IMR-90 (cell line): ENCODE data around the gene PCSK6. TPM values are rescaled to one million over a fixed set of nuclear protein-coding genes. Genes with fewer than 3 reads are reported as not detected.

ENCODE experiments used
- ATAC-seq: fragments of 200-7000 bp; cut with Tn5 transposase; 2 replicates; pipeline ENCODE4 v1.9.1; 2020; ENCODE audit warnings: low read depth, mild to moderate bottlenecking, moderate library complexity
- BruUV-seq: library from RNA; stranded (reverse); fragments of 400-500 nt; replicated peaks from 2 replicates; lab custom pipeline; 2021; lab: Mats Ljungman, UMichigan
- CTCF ChIA-PET: fragments of 300-600 bp; formaldehyde crosslinking; extraction: SDS; loops from one replicate; lab custom pipeline; 2021; ENCODE audit warnings: antibody characterized with exemption; lab: Yijun Ruan, JAX
- POLR2A ChIA-PET: fragments of 300-600 bp; sonication (Branson Sonifier 250); formaldehyde crosslinking; loops from one replicate; lab custom pipeline; 2022; ENCODE audit warnings: antibody characterized with exemption; ENCODE audit not compliant: unreplicated experiment; lab: Charles Lee
- DNase-seq: peaks from one replicate; pipeline ENCODE4 v3.0.0; 2013
- H2AFZ ChIP-seq: replicated peaks from 2 replicates; pipeline ENCODE3; 2013; ENCODE audit warnings: low read length, mild to moderate bottlenecking; ENCODE audit not compliant: poor library complexity
- H2AK5ac ChIP-seq: 2 replicates; pipeline ENCODE4 v1.6.1; 2013; ENCODE audit warnings: low read depth, low read length, inconsistent platforms
- H2AK9ac ChIP-seq: replicated peaks from 2 replicates; pipeline ENCODE3; 2013; ENCODE audit warnings: mild to moderate bottlenecking, low read depth, low read length, moderate library complexity; ENCODE audit not compliant: poor library complexity
- H2BK120ac ChIP-seq: 2 replicates; pipeline ENCODE4 v1.6.1; 2013; ENCODE audit warnings: low read depth, low read length, inconsistent platforms
- H2BK15ac ChIP-seq: 3 replicates; pipeline ENCODE4 v1.6.1; 2013; ENCODE audit warnings: low read depth, low read length, inconsistent platforms
- H2BK20ac ChIP-seq: 2 replicates; pipeline ENCODE4 v1.6.1; 2013; ENCODE audit warnings: low read depth, mild to moderate bottlenecking, inconsistent platforms, low read length, moderate library complexity
- H2BK5ac ChIP-seq: 2 replicates; pipeline ENCODE4 v1.6.1; 2013; ENCODE audit warnings: mild to moderate bottlenecking, low read depth, low read length, inconsistent platforms; ENCODE audit not compliant: poor library complexity, severe bottlenecking
- H3K14ac ChIP-seq: replicated peaks from 2 replicates; pipeline ENCODE4 v1.6.1; 2013; ENCODE audit warnings: low read depth, low read length, inconsistent platforms
- H3K18ac ChIP-seq: 2 replicates; pipeline ENCODE4 v1.6.1; 2013; ENCODE audit warnings: low read depth, low read length, control low read depth
- H3K23ac ChIP-seq: 2 replicates; pipeline ENCODE4 v1.6.1; 2013; ENCODE audit warnings: low read depth, low read length, inconsistent platforms
- H3K27ac ChIP-seq: 2 replicates; pipeline ENCODE4 v1.5.1; 2013; ENCODE audit warnings: mild to moderate bottlenecking, control low read depth, low read length; ENCODE audit not compliant: insufficient read depth
- H3K27me3 ChIP-seq: 2 replicates; pipeline ENCODE4 v1.6.1; 2013; ENCODE audit warnings: low read length; ENCODE audit not compliant: control insufficient read depth, insufficient read depth
- H3K36me3 ChIP-seq: 2 replicates; pipeline ENCODE4 v1.6.1; 2013; ENCODE audit warnings: low read length, mixed read lengths; ENCODE audit not compliant: control insufficient read depth, insufficient read depth
- H3K4ac ChIP-seq: 2 replicates; pipeline ENCODE4 v1.6.1; 2013; ENCODE audit warnings: low read depth, low read length, inconsistent platforms
- H3K4me1 ChIP-seq: 2 replicates; pipeline ENCODE4 v1.6.1; 2013; ENCODE audit warnings: low read length, mixed read lengths; ENCODE audit not compliant: control insufficient read depth, insufficient read depth
- H3K4me2 ChIP-seq: 2 replicates; pipeline ENCODE4 v1.6.1; 2013; ENCODE audit warnings: low read depth, mild to moderate bottlenecking, control low read depth, low read length, moderate library complexity
- H3K4me3 ChIP-seq: 2 replicates; pipeline ENCODE4 v1.5.1; 2013; ENCODE audit warnings: low read depth, mild to moderate bottlenecking, control low read depth, low read length, moderate library complexity; ENCODE audit not compliant: insufficient read depth
- H3K56ac ChIP-seq: 2 replicates; pipeline ENCODE4 v1.6.1; 2013; ENCODE audit warnings: low read length, inconsistent platforms; ENCODE audit not compliant: insufficient read depth; ENCODE audit errors: extremely low read depth
- H3K79me1 ChIP-seq, 2 experiments: 2 replicates each; pipeline ENCODE4 v1.6.1; 2013; ENCODE audit warnings: low read length in 2 of 2, inconsistent platforms in 1 of 2, low read depth in 1 of 2
- H3K9ac ChIP-seq: 2 replicates; pipeline ENCODE4 v1.6.1; 2013; ENCODE audit warnings: low read depth, low read length, control low read depth
- H3K9me1 ChIP-seq: 2 replicates; pipeline ENCODE4 v1.6.1; 2013; ENCODE audit warnings: low read length, inconsistent platforms; ENCODE audit not compliant: insufficient read depth
- H3K9me3 ChIP-seq: 2 replicates; pipeline ENCODE4 v1.6.1; 2013; ENCODE audit warnings: low read length; ENCODE audit not compliant: control insufficient read depth, insufficient read depth
- H4K20me1 ChIP-seq: 2 replicates; pipeline ENCODE4 v1.6.1; 2013; ENCODE audit warnings: low read length, inconsistent platforms; ENCODE audit not compliant: insufficient read depth
- H4K5ac ChIP-seq: 2 replicates; pipeline ENCODE4 v1.6.1; 2013; ENCODE audit warnings: mild to moderate bottlenecking, low read depth, low read length, control low read depth
- H4K8ac ChIP-seq, 2 experiments: 2 replicates each; pipeline ENCODE4 v1.6.1; 2013; ENCODE audit warnings: low read depth in 2 of 2, low read length in 2 of 2, control low read depth in 1 of 2, inconsistent platforms in 1 of 2
- H4K91ac ChIP-seq: 2 replicates; pipeline ENCODE4 v1.6.1; 2013; ENCODE audit warnings: low read depth, low read length, inconsistent platforms; ENCODE audit not compliant: insufficient read depth
- CEBPB ChIP-seq: IDR thresholded peaks from 2 replicates; pipeline ENCODE4 v1.6.1; 2012; ENCODE audit warnings: low read depth, low read length, improper control_type of control experiment
- MXI1 ChIP-seq: IDR thresholded peaks from 2 replicates; pipeline ENCODE4 v1.6.1; 2012; ENCODE audit warnings: low read depth, mild to moderate bottlenecking, low read length, moderate library complexity, borderline replicate concordance
- NFE2L2 ChIP-seq: fragments of 150-350 bp; IDR thresholded peaks from 2 replicates; pipeline ENCODE4 v1.6.1; 2016; ENCODE audit warnings: low read depth, mild to moderate bottlenecking, low read length
- POLR2A ChIP-seq: IDR thresholded peaks from 2 replicates; pipeline ENCODE4 v1.6.1; 2012; ENCODE audit warnings: mild to moderate bottlenecking, low read depth, low read length
- RFX5 ChIP-seq: IDR thresholded peaks from 2 replicates; pipeline ENCODE4 v1.8.0; 2012; ENCODE audit warnings: low read depth, mild to moderate bottlenecking, low read length, moderate library complexity
- WGBS, 2 experiments: methylation state at CpG; one replicate each; pipeline versions ENCODE4 v1.1.5 to v1.1.7; 2013; ENCODE audit warnings: missing lambda C conversion rate in 2 of 2; ENCODE audit not compliant: insufficient read length in 1 of 2; ENCODE audit errors: extremely low coverage in 2 of 2; 5-methylcytosine and 5-hydroxymethylcytosine counted together
- dilution Hi-C: fragments of 300-500 bp; cut with HindIII; formaldehyde crosslinking; loops from one replicate; pipeline ENCODE4 v1.14.3; 2018; ENCODE audit warnings: low sequenced_read_pairs; ENCODE audit not compliant: unreplicated experiment
- in situ Hi-C: fragments of 300-500 bp; cut with MboI; formaldehyde crosslinking; loops from 3 replicates; pipeline ENCODE4 v1.14.3; 2019; ENCODE audit warnings: low sequenced_read_pairs, inconsistent platforms, mixed read lengths
- intact Hi-C: fragments of 100-400 bp; cut with micrococcal nuclease; formaldehyde crosslinking; loops from 2 replicates; pipeline ENCODE4 v1.10.0; 2022
- polyA plus RNA-seq, 3 experiments: library from polyadenylated mRNA; depleted of rRNA; stranded (reverse); fragments of >200 nt; gene quantifications; 2 replicates each; pipeline ENCODE4 v1.2.3, GENCODE V29; 2012; ENCODE audit warnings: low replicate concordance in 1 of 3
- total RNA-seq: library from RNA; depleted of rRNA; stranded (reverse); fragments of >200 nt; gene quantifications from 2 replicates; pipeline ENCODE4 v1.2.3, GENCODE V29; 2012
- TF ChIP-seq, protein P1 (sequence below): fragments of 150-350 bp; IDR thresholded peaks from 2 replicates; pipeline ENCODE4 v1.6.1; 2016; ENCODE audit warnings: low read depth, mild to moderate bottlenecking, low read length, moderate library complexity, borderline replicate concordance
- TF ChIP-seq, protein P2 (sequence below): conservative IDR thresholded peaks from 2 replicates; pipeline ENCODE4 v1.5.1; 2012; ENCODE audit warnings: mild to moderate bottlenecking, low read depth, low read length, improper control_type of control experiment

The PCSK6 gene
- total and polyA plus RNA-seq, 2 of the 4 experiments (the other 2 are of a cell fraction), result not detected

DNA sequence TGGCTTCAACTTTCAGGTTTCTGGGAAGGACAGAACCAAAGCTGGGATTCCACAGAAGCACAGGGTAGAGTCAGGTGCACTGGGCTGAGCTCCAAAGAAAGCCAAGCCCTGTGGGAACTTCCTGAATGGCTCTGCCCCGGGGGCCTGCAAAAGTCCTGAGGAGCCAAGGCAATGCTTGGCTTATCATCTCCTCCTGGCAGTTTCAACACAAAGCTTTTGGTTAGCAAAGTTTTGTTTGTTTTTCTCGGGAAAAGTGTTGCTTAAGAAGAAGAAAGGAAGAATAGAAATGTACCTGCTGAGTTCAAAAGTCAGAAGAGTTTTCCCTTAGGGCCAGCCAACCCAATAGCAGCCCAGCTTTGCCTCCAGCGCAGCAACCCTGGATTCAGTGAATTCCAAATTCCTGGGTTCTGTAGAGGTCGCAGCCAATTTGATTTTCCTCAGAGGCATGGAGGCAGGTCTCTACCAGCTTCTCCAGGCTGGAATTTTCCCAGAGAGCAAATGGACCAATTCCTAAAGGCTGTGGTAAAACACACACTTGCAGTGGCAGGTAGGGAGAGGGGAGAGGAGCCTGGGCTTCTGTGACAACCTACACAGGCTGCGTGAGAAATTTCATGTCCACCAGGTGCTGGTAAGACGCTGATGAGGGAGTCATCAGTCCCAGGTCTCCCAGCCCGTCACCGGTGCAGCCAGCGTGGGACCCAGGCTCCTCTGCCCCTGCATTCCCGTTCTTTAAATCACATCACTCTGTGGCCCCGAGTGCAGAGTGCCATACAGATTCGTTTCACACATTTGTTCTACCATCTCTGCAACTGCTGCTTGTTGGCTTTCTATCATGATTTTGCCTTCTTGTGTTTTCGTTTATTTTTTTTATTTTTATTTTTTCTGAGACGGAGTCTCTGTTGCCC, 140.2 kb downstream of the PCSK6 start (continued):
- no peak for TF ChIP-seq RFX5

DNA sequence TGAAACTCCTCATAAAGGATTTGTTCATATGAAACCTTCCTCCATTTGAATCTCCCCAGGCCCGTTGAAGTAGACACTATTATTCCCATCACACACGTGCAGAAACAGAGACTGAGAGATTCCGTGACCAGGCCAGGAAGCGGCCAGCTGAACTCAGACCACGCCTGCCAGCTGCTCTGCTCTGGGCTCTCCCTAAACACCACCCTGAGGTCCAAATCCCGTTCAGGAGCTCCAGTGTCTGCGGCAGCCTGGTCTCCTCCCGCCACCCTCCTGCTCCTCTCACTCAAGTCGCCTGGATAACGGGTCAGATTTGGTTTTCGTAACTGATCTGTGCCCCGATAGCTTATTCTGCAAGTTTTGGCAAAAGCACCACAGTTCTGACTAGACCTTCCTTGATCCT, 140.9 kb downstream of the PCSK6 start:
- no peak overlapping the region for H3K9ac ChIP-seq
- ATAC-seq (no peak), DNase-seq (no peak)
- no peaks in the 10 kb centered on the region for H3K9me1 ChIP-seq
- H3K4ac ChIP-seq, result no peak overlapping the region
- no peak overlapping the region for H4K8ac ChIP-seq
- H3K4me3 ChIP-seq, result no peak overlapping the region
- dilution Hi-C loops, result no loop called here
- no peak overlapping the region for H2BK15ac ChIP-seq
- 62% methylated on average over 5 of the region's 12 CpGs; no CpG with 5 or more reads in 1 of the 2 experiments for WGBS, 2 experiments
- H3K4me2 ChIP-seq, result no peak overlapping the region
- in situ Hi-C loops, result no loop called here
- H3K23ac ChIP-seq, result no peak overlapping the region
- no peak overlapping the region for H4K5ac ChIP-seq
- no peaks in the 10 kb centered on the region for H4K20me1 ChIP-seq
- H2BK120ac ChIP-seq, result no peak overlapping the region
- no peak overlapping the region for H2BK5ac ChIP-seq
- ChIA-PET POLR2A (no interaction called here), CTCF (no interaction called here)
- no peak overlapping the region for H3K18ac ChIP-seq
- no TSS peak for BruUV-seq
- no peak overlapping the region for H2AK5ac ChIP-seq
- no peak overlapping the region for H3K14ac ChIP-seq
- H4K91ac ChIP-seq, result no peak overlapping the region
- intact Hi-C loops, result no loop called here
- H3K36me3 ChIP-seq, result no peaks in the 10 kb centered on the region
- no peak overlapping the region for H3K56ac ChIP-seq
- H2BK20ac ChIP-seq, result no peak overlapping the region
- no peak overlapping the region for H2AK9ac ChIP-seq
- peaks cover 35% of the 10 kb centered on the region for H3K27me3 ChIP-seq
- H2AFZ ChIP-seq, result no peak overlapping the region
- no peak overlapping the region for H3K27ac ChIP-seq
- H3K9me3 ChIP-seq, result no peaks in the 10 kb centered on the region
- H3K79me1 ChIP-seq, result no peaks in the 10 kb centered on the region
- no peaks in the 10 kb centered on the region for H3K4me1 ChIP-seq
- no peak for TF ChIP-seq NFE2L2
- no peak for TF ChIP-seq CEBPB
- TF ChIP-seq, protein P1, sequence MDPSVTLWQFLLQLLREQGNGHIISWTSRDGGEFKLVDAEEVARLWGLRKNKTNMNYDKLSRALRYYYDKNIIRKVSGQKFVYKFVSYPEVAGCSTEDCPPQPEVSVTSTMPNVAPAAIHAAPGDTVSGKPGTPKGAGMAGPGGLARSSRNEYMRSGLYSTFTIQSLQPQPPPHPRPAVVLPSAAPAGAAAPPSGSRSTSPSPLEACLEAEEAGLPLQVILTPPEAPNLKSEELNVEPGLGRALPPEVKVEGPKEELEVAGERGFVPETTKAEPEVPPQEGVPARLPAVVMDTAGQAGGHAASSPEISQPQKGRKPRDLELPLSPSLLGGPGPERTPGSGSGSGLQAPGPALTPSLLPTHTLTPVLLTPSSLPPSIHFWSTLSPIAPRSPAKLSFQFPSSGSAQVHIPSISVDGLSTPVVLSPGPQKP, result no peak
- TF ChIP-seq, protein P2, sequence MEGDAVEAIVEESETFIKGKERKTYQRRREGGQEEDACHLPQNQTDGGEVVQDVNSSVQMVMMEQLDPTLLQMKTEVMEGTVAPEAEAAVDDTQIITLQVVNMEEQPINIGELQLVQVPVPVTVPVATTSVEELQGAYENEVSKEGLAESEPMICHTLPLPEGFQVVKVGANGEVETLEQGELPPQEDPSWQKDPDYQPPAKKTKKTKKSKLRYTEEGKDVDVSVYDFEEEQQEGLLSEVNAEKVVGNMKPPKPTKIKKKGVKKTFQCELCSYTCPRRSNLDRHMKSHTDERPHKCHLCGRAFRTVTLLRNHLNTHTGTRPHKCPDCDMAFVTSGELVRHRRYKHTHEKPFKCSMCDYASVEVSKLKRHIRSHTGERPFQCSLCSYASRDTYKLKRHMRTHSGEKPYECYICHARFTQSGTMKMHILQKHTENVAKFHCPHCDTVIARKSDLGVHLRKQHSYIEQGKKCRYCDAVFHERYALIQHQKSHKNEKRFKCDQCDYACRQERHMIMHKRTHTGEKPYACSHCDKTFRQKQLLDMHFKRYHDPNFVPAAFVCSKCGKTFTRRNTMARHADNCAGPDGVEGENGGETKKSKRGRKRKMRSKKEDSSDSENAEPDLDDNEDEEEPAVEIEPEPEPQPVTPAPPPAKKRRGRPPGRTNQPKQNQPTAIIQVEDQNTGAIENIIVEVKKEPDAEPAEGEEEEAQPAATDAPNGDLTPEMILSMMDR, result no peak
- TF ChIP-seq POLR2A, result no peak
- TF ChIP-seq MXI1, result no peak
